NCI-H226 (cell line): ENCODE data around the gene TRIM47.

ENCODE experiments used
- DNase-seq: peaks from one replicate; pipeline ENCODE4 v3.0.0-alpha.2; 2015

The TRIM47 gene

DNA sequence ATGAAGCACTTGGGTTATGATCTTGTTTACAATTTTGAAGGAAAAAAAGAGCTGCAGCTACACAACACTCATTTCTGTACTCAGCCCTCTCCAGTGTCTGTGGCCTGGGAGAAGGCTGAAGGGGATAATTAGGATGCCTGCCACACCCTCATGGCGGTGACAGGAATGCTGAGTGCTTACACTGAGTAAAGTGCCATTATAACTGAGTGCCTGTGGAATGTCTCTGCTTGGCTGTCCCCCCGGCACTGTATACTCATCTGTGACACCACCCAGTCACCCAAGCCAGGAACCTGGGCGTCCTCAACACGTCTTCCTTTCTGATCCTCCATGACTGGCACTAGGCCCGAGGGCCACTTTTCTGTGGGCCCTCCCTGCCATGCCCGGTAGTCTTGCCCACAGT lies 29.8 kb upstream of the TRIM47 start:
- DNase-seq = no peak

DNA sequence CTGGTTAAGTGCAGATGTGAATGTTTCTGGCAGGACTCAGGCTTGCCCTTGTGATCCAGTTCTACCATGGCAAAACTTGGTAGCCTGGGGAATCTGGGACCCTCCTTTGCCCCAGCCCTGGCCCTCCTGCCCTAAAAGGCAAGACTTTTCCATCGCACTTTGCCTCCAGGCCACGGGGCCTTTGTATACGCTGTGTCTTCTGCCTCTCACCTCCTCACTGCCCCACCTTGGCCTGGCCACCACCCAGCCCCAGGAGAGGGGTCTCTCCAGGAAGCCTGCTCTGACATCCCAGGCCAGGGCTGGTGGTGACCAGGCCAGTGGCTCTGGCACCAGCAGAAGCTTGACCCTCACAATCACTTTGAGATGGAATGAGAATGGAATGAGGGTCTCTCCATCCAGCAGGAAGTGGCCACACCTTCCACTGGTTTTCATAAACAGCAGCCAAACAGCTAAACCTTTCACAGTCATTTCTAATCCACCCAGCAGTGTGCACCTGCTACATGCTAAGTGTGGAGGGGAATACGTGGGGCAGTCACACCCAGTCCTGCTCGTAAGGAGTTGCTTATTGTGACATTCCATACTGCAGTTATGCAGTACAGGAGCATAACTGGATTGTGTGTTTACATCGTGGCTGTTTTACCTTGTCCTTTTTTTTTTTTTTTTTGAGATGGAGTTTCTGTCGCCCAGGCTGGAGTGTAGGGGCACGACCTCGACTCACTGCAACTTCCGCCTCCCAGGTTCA lies 27.9 kb upstream of the TRIM47 start:
- DNase-seq = no peak

DNA sequence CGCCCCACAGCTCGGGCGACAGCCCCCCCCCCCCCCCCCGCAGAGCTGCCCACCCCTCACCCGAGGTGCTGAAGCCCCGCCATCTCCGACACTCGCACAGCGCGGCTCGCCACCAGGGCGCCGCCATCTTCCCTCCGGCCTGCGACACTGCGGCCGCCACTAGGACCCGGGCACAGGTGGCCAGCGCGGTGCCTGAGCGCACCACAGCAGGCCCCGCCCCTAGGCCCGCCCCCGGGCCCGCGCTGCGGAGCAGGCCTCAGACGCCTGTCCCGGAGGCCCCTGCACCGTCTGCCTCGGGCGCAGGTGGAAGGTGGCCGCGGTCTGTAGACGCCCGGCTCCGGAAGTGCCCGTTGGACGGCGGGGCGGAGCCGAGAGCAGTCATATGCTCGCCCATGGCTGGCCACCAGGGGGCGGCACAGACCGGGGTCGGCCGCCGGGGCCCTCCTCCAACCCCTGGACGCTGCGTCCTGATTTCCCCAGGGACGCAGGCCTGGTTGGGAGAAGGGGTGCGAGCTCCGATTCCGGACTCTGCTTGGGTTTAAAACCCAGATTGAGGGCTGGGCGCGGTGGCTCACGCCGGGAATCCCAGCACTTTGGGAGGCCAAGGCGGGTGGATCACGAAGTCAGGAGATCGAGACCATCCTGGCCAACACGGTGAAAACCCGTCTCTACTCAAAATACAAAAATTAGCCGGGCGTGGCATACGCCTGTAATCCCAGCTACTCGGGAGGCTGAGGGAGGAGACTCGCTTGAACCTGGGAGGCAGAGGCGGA lies 26.6 kb upstream of the TRIM47 start, which contains the start of gene MRPL38:
Gene MRPL38, minus strand, starts transcription at position 136 of the 773 bp plus-strand sequence. Its CDS starts 9 bp downstream, at position 127.
- DNase-seq = peak; percentile 95

DNA sequence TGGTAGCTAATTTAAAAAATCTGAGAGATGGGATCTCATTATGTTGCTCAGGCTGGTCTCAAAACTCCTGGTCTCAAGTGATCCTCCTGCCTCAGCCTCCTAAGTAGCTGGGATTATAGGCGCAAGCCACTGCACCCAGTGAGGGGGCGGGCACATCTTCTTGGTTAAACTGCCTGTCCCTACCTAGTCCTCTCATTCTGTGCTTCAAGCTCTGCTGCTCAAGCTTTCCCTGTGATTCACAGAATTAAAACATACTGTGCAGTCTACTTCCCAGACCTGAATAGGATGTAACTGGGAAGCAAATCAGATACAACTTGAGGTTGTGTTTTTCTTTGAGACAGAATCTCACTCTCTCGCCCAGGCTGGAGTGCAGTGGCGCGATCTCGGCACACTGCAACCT lies 24.0 kb upstream of the TRIM47 start:
- no peak for DNase-seq

DNA sequence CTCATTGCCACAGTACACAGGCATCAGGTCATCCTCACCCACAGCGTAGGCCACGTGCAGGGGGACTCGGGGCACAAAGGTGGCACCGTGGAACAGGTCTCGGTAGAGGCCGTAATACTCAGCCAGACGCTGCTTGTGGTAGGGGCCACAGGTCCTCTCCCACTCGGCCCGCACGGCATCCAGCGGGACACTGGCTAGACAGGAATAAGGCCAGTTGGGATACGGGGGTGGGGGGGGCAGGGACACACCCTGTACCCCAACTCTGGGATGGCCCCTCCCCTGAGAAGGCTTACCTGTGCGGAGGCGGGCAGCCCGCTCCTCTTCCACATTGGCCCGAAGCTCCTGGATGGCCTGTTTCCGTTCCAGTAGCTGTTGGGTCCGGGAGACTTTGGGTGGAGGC lies 23.3 kb upstream of the TRIM47 start:
- no peak for DNase-seq

DNA sequence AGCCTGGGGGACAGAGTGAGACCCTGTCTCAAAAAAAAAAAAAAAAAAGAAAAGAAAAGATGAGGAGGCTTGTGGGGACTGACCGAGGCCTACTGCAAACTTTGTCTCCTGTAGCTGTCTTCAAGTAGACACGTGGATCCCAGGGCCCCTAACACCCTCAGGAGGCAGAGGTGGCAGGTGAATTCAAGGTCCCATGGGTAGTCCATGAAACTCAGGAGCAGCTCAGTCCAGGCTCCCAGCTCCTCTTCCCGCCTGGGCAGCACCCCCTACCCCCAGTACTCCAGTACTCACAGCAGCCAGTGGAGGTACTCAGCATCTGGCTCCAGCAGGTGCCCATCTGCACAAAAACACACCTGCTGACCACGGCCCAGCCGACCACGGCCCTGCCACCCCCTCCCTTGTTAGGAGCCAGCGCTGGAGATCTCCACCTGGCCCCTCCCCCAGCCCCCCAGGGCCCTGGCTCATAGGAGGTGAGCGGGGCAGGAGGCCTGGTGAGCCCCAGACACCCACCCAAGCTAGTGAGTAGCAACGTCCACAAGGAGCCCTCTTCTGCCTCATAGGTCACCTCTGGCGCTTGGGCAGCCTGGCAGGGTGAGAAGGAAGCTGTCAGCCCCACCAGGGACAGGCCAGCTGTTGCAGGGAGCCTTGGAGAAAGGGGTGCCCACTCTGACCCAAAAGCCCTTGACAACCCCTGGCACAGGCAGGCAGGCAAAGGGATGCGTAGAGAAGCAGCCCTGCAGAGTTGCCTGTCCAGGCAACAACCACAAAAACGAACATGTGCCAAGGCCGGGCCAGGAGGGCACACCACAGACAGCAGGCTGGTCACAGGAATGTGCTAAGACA lies 22.5 kb upstream of the TRIM47 start:
- DNase-seq = no peak

DNA sequence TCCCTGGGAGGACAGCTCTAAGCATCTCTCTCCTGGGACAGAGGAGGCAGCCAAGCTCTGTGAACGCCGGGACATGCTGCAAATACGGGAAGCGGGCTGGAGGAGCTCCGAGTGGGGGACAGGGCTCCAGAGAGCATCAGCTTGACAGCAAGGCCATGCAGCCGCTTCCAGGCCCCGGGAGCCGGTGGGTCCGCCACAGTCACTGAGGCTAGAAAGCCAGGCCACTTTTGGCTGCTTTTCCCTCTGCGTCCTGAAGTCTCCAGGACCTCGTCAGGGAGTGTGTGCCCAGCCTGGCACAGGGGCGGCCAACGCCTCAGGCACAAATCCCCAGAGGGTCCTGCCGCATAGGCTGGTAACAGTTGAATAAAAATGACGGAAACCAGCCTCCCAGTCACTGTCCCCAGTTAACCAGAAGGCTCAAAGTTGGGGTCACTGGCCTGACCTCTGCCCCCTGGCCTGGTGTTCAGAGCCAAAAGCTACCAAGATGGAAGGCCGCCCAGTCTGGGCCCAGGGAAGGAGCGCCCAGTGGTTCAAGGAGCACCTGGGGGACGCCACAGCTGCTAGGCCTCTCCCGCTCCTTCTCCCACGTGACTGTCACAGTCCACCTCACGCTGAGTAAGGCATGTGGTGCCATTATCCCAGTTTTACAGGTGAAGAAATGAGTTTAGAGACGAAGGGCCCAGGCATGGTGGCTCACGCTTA lies 21.5 kb upstream of the TRIM47 start:
- no peak for DNase-seq

DNA sequence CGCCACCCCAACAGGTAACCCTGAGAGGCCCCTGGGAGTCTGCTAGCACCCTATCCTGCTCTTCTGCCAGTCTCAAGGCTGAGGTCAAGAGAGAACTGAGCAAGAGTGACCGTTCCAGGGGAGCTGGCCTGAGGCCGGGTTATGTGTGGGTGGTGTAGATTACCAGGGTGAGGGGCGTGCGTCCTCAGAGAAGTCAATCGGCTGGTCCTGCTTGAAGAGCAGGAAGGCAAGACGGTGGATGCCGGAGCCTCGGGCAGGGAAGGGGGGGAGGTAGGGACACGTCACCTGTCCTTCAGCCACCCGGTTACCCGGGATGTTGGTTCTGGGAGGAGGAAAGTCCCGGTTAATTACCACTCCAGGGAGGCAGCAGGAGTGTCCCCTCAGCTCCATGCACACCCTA lies 21.0 kb upstream of the TRIM47 start:
- DNase-seq = no peak

DNA sequence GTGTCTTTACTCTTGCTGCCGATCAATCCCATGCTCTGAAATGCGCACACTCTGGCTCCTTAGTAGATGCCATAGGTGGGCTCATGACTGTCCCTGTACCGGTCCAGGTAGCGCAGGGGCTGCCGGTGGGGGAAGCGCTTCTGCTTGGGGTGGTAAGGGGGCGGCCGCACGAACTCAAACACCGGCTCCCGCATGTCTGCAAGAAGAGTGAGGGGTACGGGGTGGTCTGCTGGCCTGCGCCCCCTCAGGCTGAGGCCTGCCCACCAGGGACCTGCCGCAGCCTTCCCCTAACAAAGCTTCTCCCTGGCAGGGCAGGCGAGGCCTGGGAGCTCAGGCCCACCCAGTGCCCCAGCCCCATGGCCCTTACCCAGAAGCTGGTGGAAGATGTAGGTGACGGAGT lies 20.4 kb upstream of the TRIM47 start:
- no peak for DNase-seq

DNA sequence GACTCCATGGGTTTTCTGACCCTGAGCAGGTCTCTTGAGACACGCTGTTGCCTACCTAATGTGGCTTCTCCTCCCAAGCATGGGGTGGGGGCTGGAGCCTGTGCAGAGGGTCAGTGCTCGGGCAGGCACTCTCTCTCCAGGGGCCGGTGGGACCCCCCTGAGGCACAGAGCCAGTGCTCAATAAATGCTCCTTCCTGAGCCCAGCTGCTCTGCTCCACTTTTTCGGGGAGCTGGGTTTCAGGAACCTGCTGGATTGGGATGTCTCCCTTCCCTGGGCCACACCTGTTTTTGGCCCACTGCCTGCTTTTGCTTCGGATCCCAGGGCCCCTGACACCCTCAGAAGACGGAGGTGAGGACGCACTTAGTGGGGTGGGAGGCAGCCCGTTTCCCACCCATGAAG lies 19.7 kb upstream of the TRIM47 start:
- DNase-seq = no peak

DNA sequence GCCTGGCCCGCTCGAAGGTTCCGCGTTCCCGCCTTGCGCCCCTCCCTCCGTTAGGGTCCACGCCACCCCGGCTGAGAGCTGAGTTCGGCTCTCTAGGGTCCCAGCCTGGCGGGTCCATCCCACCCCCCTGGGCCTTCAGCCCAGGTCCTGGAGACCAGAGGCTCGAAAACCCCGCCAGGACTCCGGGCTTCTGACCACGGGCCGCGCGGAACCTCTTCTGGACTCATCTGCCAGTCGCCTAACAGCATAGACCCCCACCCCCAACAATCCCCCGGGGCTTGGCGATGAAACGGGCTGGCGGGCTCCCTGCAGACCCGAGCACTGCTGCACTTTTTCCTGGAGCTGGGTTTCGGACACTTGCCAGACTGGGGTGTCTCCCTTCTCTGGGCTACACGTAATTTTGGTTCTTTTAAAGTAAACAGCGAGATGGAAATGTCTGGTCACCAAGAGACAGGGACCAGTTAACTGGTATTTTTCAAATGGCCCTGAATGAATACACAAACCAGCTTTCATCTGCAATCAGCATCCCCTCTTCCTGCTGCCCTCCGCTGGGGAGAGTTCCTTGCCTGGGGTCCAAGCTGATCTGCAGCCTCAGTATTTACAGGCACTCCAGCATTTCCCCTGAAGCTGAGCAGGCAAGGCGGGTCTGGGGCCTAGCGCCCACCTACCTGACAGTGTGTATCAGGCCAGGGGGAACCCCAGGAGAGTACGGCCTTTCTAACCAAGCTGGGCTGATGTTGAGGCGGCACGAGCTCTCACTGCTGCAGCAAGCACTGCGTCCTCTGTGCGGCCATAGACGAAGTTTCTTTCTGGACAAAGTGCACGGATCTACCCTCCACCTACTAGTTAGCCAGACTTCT lies 19.0 kb upstream of the TRIM47 start:
- DNase-seq = no peak

DNA sequence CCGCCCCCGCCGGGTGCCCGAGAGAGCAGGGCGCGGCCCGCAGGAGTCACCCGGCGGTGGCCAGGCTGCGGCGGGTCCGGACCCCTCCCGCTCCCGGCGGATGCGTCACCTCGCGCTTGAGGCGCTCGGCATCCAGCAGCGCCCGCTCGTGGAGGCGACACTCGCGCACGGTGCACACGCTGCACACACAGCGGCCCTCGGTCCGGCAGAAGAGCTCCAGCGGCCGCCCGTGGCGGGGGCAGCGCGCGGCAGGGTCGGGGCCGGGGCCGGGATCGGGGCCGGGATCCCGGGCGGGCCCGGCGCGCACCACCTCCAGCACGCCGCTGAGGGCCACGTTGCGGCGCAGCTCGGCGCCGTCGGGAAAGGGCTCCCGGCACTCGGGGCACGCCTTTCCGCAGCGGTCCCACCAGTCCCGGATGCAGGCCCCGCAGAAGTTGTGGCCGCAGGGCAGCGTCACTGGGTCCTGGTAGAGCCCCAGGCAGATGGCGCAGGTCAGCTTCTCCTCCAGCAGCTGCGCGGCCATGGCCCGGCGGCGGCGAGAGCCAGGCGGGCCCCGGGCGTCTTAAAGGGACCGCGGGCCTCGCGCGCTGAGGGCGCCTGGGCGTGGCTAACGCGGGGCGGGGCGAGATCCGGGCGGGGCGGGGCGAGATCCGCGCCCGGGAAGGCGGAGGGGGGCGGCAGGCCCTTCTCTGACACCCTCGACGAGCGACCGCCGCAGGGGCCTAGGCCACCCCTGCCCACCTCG lies 18.2 kb upstream of the TRIM47 start, which contains the start of gene TRIM65:
Gene TRIM65, minus strand, starts transcription at position 537 of the 745 bp plus-strand sequence. Its CDS starts 14 bp downstream, at position 523.
- DNase-seq = peak; percentile 70

DNA sequence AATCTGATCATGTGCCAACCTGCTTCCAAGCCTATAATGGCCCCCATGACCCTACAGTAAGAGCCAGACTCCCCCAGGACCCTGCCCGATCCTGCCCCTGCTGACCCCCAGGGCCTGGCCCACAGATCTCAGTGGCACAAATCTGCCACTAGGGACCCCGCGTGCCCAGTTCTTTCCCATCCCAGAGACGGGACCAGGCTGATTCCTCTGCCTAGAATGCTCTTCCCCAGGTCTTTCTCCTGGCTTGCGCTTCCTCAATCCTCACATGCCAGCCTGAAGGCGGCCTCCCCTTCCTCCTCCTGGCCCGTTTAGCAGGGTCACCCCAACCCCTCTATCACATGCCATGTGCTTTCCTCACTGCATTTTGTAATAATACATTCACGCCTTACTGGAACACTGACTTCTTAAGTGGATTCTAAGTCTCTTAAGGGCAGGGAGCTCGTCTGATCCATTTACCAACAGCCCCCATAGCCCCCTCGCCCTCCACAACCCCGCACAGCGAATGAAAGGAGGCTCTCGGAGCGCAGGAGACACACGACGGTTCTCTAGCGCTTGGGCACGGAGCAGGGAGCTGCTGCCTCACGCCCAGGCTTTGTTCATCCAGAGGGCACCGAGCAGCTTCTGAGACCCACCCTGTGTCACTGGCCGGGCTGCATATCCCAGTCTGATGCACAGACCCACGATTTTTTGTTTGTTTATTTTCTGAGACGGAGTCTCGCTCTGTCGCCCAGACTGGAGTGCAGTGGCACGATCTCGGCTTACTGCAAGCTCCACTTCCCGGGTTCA lies 17.2 kb upstream of the TRIM47 start:
- DNase-seq = no peak

DNA sequence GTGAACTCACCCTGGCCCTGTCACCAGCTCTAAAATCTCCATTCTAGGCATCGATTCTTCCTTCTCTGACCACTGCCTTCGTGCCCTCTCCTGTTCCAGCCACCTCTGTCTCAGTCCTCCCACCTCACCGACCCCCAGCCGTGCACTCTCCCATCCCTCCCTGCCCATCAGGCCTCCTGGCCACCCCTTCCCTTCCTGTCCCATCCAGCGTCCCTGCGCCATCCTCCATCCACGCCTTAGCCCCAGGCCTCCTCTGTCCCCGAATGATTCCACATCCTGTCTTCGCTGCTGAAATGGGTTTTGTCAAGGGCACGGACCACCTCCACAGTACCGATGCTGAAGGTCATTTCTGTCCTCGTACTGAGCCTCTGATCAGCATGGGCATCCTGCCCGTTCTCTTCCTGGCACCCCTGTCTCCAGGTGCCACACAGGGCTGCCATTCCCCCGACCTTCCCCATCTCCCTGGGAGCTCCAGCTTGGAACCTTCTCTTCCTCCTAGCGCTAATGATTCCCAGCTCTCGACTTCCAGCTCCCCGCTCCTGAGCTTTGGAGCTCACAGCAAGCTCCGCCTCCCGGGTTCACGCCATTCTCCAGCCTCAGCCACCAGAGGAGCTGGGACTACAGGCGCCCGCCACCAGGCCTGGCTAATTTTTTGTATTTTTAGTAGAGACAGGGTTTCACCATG lies 15.8 kb upstream of the TRIM47 start:
- DNase-seq = no peak

DNA sequence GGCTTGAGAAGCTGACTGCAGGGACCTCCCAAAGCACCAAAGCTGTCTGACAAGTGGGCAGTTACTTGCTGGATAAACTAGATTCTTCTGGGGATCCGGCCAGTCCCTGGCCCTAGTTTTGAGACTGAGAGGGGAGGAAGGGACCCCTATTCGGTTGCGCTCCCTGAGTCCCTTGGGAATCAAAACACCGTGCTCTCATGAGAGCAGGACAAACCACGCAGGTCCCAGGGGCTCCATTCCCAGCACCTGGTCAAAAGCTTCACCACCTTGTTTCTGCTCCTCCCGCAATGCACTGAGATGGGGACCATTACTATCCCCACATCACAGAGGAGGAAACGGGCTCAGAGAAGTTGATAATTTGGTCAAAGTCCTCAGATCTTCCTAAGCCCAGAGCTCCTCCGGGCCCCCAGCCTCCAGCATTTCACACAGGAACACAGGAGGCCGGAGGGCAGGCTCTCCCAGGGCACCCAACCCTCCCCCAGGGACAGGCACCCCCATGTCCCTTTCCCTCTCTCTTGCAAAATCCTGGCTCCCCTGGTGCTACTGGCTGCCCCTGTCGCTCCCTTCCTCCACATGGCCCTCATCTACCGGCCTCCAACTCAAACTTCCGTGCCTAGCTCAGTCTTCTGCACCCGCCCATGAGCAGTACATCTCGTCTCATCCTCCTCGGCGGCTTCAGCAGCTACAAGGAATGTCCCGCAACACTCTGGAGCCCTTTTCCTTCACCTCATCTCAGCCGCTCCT lies 15.1 kb upstream of the TRIM47 start:
- no peak for DNase-seq

DNA sequence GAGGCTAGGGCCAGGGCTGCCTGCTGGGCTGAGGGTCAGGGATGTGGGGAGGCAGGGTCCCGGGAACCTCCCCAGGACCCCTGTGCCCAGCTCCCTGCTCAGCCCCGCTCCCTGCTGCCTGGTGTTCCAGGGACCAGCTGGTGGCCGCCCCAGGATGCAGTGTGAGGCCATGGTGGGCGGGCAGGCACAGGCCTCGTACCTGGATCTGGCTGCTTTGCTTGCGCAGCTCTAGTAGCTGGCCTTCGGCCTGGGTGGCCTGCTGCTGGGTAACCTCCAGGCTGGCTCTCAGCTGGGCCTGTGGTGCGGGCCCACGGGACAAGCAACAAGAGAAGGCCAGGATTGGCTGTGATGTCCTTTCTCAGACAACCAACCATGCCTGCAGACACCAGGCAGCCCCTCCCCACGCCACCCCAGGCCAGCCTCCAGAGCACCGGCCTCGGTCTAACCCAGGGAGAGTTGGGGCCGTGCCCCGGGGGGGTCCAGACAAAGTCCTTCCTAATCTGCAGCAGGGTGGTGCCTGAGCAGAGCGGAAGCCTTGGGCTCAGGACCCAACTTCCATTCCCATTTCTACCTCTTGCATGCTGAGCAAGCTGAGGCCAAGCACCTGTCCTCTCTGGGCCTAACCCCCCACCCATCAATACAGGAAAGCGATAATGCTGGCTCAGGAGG lies 14.3 kb upstream of the TRIM47 start:
- no peak for DNase-seq

DNA sequence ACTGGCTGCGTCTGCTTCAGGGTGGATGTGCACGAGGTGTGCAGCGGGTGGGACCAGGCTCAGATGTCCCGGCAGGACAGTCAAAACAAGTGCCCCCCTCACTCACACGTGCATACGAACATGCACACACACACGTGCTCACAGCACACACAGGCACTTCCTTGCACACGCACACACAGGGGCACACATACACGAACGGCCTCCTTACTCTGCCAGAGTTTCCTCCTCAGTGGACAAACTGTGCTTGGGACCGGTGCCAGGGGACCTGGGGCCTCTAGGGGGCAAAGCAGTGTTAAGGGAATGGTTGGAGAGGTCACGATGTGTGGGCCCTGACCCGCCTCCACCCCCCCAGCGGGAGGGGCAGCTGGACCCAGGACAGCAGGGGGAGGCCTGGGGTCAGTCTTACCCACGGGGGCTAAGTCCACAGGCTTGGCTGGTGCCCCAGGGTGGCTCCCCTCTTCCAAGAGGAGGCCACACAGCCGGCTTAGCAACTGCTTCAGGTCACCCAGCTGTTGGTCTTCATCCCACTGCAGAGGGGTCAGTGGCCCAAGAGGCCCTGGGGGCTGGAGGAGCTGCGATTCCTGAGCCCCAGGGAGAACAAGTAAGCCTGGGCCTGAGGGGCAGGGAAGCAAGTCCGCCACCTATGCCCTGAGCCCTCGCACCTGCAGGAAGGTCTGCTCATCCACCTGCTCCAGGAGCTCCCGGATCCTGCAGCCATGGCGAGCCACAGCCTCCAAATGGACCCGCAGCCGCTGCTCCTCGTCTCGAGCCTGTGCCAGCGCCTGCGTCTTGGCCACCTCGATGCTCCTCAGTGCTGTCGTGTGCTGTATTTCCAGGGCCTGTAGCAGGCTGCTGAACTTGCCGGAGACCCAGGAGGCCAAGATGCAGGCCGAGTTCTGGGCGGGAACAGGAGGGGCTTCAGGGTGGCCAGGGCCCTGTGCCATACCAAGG lies 13.5 kb upstream of the TRIM47 start:
- no peak for DNase-seq
